WTC11 (cell line): Measurements from ENCODE around the gene RNASEL. TPM values are rescaled to one million over a fixed set of nuclear protein-coding genes. Genes with fewer than 3 reads are reported as not detected.

ENCODE experiments used
- ATAC-seq: fragments of 200-7000 bp; cut with Tn5 transposase; 2 replicates; pipeline ENCODE4 v1.10.0; 2021; ENCODE audit warnings: mild to moderate bottlenecking, moderate library complexity
- CTCF ChIA-PET: fragments of 300-600 bp; sonication (Branson Sonifier 250); formaldehyde crosslinking; loops from one replicate; lab custom pipeline; 2021; ENCODE audit warnings: antibody characterized with exemption; lab: Charles Lee
- POLR2A ChIA-PET: fragments of 350-600 bp; sonication (Branson Sonifier 250); formaldehyde crosslinking; loops from one replicate; lab custom pipeline; 2021; ENCODE audit warnings: antibody characterized with exemption; lab: Charles Lee
- DNase-seq: peaks from one replicate; pipeline ENCODE4 v3.0.0; 2021; ENCODE audit warnings: low spot score
- H3K27ac Mint-ChIP-seq: 2 replicates; pipeline ENCODE4 v1.8.0; 2021; ENCODE audit warnings: mixed read lengths
- H3K27me3 Mint-ChIP-seq: 2 replicates; pipeline ENCODE4 v1.8.0; 2021; ENCODE audit warnings: low read depth, mild to moderate bottlenecking, moderate library complexity, mixed read lengths
- H3K36me3 Mint-ChIP-seq: 2 replicates; pipeline ENCODE4 v1.8.0; 2021; ENCODE audit warnings: mixed read lengths
- H3K4me1 Mint-ChIP-seq: 2 replicates; pipeline ENCODE4 v1.8.0; 2022; ENCODE audit warnings: mixed read lengths
- H3K4me3 Mint-ChIP-seq: 2 replicates; pipeline ENCODE4 v1.8.0; 2021; ENCODE audit warnings: mild to moderate bottlenecking, moderate library complexity, mixed read lengths
- H3K9me3 Mint-ChIP-seq: 2 replicates; pipeline ENCODE4 v1.8.0; 2021; ENCODE audit warnings: mixed read lengths
- AR ChIP-seq: fragments of 250-450 bp; sonication (Bioruptor Pico); IDR thresholded peaks from 2 replicates; pipeline ENCODE4 v1.9.0; 2021; ENCODE audit warnings: mild to moderate bottlenecking
- ATF1 ChIP-seq: sonication (generic); formaldehyde crosslinking; IDR thresholded peaks from 2 replicates; pipeline ENCODE4 v1.8.1; 2023; ENCODE audit warnings: mild to moderate bottlenecking, moderate library complexity, missing genetic modification reagents
- E2F4 ChIP-seq: sonication (generic); formaldehyde crosslinking; IDR thresholded peaks from 2 replicates; pipeline ENCODE4 v1.8.1; 2022; ENCODE audit warnings: low read depth, mild to moderate bottlenecking, moderate library complexity, missing genetic modification reagents, borderline replicate concordance
- ERG ChIP-seq: fragments of 250-450 bp; sonication (Bioruptor Pico); IDR thresholded peaks from 2 replicates; pipeline ENCODE4 v1.8.0; 2021; ENCODE audit warnings: mild to moderate bottlenecking
- ESRRA ChIP-seq: sonication (generic); formaldehyde crosslinking; IDR thresholded peaks from 2 replicates; pipeline ENCODE4 v1.8.1; 2022; ENCODE audit warnings: mild to moderate bottlenecking, missing genetic modification reagents, borderline replicate concordance
- FOXK1 ChIP-seq: sonication (generic); formaldehyde crosslinking; IDR thresholded peaks from 2 replicates; pipeline ENCODE4 v1.8.0; 2022; ENCODE audit warnings: mild to moderate bottlenecking, moderate library complexity, missing genetic modification reagents
- FOXP1 ChIP-seq: sonication (generic); formaldehyde crosslinking; IDR thresholded peaks from 2 replicates; pipeline ENCODE4 v1.8.0; 2022; ENCODE audit warnings: missing genetic modification reagents, mild to moderate bottlenecking, moderate library complexity, borderline replicate concordance
- GTF2I ChIP-seq: fragments of 250-450 bp; sonication (Bioruptor Pico); conservative IDR thresholded peaks from 2 replicates; pipeline ENCODE4 v1.4.0; 2021; ENCODE audit warnings: mild to moderate bottlenecking
- HMGXB4 ChIP-seq: sonication (generic); formaldehyde crosslinking; IDR thresholded peaks from 2 replicates; pipeline ENCODE4 v1.8.1; 2023; ENCODE audit warnings: mild to moderate bottlenecking, moderate library complexity, missing genetic modification reagents
- JUN ChIP-seq: sonication (generic); formaldehyde crosslinking; IDR thresholded peaks from 2 replicates; pipeline ENCODE4 v1.8.0; 2023; ENCODE audit warnings: mild to moderate bottlenecking, missing genetic modification reagents
- KAT7 ChIP-seq: sonication (generic); formaldehyde crosslinking; IDR thresholded peaks from 2 replicates; pipeline ENCODE4 v1.8.1; 2023; ENCODE audit warnings: missing genetic modification reagents, mild to moderate bottlenecking, borderline replicate concordance
- MLX ChIP-seq: sonication (generic); formaldehyde crosslinking; IDR thresholded peaks from 2 replicates; pipeline ENCODE4 v1.8.1; 2023; ENCODE audit warnings: mild to moderate bottlenecking, missing genetic modification reagents, moderate library complexity
- NR2C2 ChIP-seq: sonication (generic); formaldehyde crosslinking; IDR thresholded peaks from 2 replicates; pipeline ENCODE4 v1.8.0; 2022; ENCODE audit warnings: mild to moderate bottlenecking, missing genetic modification reagents
- TEAD1 ChIP-seq: sonication (generic); formaldehyde crosslinking; IDR thresholded peaks from 2 replicates; pipeline ENCODE4 v1.8.0; 2022; ENCODE audit warnings: mild to moderate bottlenecking, missing genetic modification reagents
- TEAD4 ChIP-seq: sonication (generic); formaldehyde crosslinking; IDR thresholded peaks from 2 replicates; pipeline ENCODE4 v1.8.0; 2022; ENCODE audit warnings: mild to moderate bottlenecking, missing genetic modification reagents
- ZNF121 ChIP-seq: sonication (generic); formaldehyde crosslinking; IDR thresholded peaks from 2 replicates; pipeline ENCODE4 v1.8.0; 2023; ENCODE audit warnings: missing genetic modification reagents
- ZNF232 ChIP-seq: sonication (generic); formaldehyde crosslinking; IDR thresholded peaks from 2 replicates; pipeline ENCODE4 v1.8.0; 2022; ENCODE audit warnings: mild to moderate bottlenecking, missing genetic modification reagents
- total RNA-seq: library from RNA; stranded (reverse); gene quantifications from 3 replicates; pipeline ENCODE4 v1.2.3, GENCODE V29; 2021
- TF ChIP-seq, protein P1 (sequence below): sonication (generic); formaldehyde crosslinking; IDR thresholded peaks from 2 replicates; pipeline ENCODE4 v1.8.0; 2022; ENCODE audit warnings: mild to moderate bottlenecking, missing genetic modification reagents
- TF ChIP-seq, protein P2 (sequence below): sonication (generic); formaldehyde crosslinking; IDR thresholded peaks from 2 replicates; pipeline ENCODE4 v1.8.0; 2023; ENCODE audit warnings: missing genetic modification reagents, mild to moderate bottlenecking, borderline replicate concordance

The RNASEL gene
- total RNA-seq, 1 experiment from 2014 or later: 0.77 TPM

DNA sequence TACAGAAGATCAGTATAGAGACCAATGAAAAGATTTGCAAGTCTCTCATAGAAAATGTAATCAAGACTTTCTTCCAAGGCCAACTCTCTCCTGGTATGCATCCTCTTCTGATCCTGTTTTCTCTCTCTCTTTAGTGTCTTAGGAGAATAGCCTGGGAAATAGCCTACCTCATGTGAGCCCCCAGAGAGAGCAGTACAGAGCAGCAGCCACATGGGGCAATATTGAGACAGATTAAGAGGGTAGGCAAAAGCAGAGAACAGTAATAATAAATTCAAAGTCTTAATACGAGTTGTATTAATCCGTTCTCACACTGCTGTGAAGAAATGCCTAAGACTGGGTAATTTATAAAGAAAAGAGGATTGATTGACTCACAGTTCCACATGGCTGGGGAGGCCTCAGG lies 61.4 kb downstream of the RNASEL start:
- Mint-ChIP-seq H3K9me3 (peaks cover 15% of the 10 kb centered on the region), H3K27me3 (peaks cover 2% of the 10 kb centered on the region; the same call in 1 of the 2 replicates), H3K36me3 (no peaks in the 10 kb centered on the region), H3K4me1 (peaks cover 10% of the 10 kb centered on the region), H3K4me3 (no peak overlapping the region), H3K27ac (no peak overlapping the region)
- ATAC-seq (no peak; the same call in 1 of the 2 replicates), DNase-seq (no peak)
- TF ChIP-seq, protein P1, sequence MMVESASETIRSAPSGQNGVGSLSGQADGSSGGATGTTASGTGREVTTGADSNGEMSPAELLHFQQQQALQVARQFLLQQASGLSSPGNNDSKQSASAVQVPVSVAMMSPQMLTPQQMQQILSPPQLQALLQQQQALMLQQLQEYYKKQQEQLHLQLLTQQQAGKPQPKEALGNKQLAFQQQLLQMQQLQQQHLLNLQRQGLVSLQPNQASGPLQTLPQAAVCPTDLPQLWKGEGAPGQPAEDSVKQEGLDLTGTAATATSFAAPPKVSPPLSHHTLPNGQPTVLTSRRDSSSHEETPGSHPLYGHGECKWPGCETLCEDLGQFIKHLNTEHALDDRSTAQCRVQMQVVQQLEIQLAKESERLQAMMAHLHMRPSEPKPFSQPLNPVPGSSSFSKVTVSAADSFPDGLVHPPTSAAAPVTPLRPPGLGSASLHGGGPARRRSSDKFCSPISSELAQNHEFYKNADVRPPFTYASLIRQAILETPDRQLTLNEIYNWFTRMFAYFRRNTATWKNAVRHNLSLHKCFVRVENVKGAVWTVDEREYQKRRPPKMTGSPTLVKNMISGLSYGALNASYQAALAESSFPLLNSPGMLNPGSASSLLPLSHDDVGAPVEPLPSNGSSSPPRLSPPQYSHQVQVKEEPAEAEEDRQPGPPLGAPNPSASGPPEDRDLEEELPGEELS (CRISPR knock-in tag): no peak
- TF ChIP-seq GTF2I (CRISPR knock-in tag): no peak
- no peak for TF ChIP-seq MLX
- no peak for TF ChIP-seq TEAD4
- no peak for TF ChIP-seq FOXK1
- TF ChIP-seq FOXP1 (CRISPR knock-in tag): no peak
- no peak for TF ChIP-seq AR (CRISPR knock-in tag)
- no peak for TF ChIP-seq JUN (CRISPR knock-in tag)
- no peak for TF ChIP-seq HMGXB4 (CRISPR knock-in tag)
- TF ChIP-seq NR2C2 (CRISPR knock-in tag): no peak
- no peak for TF ChIP-seq KAT7 (CRISPR knock-in tag)
- TF ChIP-seq, protein P2, sequence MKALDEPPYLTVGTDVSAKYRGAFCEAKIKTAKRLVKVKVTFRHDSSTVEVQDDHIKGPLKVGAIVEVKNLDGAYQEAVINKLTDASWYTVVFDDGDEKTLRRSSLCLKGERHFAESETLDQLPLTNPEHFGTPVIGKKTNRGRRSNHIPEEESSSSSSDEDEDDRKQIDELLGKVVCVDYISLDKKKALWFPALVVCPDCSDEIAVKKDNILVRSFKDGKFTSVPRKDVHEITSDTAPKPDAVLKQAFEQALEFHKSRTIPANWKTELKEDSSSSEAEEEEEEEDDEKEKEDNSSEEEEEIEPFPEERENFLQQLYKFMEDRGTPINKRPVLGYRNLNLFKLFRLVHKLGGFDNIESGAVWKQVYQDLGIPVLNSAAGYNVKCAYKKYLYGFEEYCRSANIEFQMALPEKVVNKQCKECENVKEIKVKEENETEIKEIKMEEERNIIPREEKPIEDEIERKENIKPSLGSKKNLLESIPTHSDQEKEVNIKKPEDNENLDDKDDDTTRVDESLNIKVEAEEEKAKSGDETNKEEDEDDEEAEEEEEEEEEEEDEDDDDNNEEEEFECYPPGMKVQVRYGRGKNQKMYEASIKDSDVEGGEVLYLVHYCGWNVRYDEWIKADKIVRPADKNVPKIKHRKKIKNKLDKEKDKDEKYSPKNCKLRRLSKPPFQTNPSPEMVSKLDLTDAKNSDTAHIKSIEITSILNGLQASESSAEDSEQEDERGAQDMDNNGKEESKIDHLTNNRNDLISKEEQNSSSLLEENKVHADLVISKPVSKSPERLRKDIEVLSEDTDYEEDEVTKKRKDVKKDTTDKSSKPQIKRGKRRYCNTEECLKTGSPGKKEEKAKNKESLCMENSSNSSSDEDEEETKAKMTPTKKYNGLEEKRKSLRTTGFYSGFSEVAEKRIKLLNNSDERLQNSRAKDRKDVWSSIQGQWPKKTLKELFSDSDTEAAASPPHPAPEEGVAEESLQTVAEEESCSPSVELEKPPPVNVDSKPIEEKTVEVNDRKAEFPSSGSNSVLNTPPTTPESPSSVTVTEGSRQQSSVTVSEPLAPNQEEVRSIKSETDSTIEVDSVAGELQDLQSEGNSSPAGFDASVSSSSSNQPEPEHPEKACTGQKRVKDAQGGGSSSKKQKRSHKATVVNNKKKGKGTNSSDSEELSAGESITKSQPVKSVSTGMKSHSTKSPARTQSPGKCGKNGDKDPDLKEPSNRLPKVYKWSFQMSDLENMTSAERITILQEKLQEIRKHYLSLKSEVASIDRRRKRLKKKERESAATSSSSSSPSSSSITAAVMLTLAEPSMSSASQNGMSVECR (CRISPR knock-in tag): no peak
- no peak for TF ChIP-seq ATF1 (CRISPR knock-in tag)
- TF ChIP-seq ERG (CRISPR knock-in tag): no peak
- TF ChIP-seq ZNF121 (CRISPR knock-in tag): no peak
- TF ChIP-seq TEAD1 (CRISPR knock-in tag): no peak
- no peak for TF ChIP-seq ESRRA (CRISPR knock-in tag)
- TF ChIP-seq ZNF232: no peak
- no peak for TF ChIP-seq E2F4 (CRISPR knock-in tag)
- CTCF ChIA-PET: no interaction called here
- POLR2A ChIA-PET: no interaction called here
